K562 (cell line): Measurements from ENCODE around the gene SYTL4. TPM values are rescaled to one million over a fixed set of nuclear protein-coding genes. Genes with fewer than 3 reads are reported as not detected.

ENCODE experiments used
- ATAC-seq: fragments of 200-7000 bp; cut with Tn5 transposase; 3 replicates; pipeline ENCODE4 v1.9.1; 2020; ENCODE audit warnings: moderate library complexity
- BruUV-seq: library from RNA; stranded (reverse); fragments of 400-500 nt; replicated peaks from 2 replicates; lab custom pipeline; 2021; lab: Mats Ljungman, UMichigan
- CTCF ChIA-PET: fragments of 300-600 bp; formaldehyde crosslinking; extraction: SDS; loops from one replicate; lab custom pipeline; 2021; ENCODE audit warnings: low intra/inter-chr PET ratio; lab: Yijun Ruan, JAX
- POLR2A ChIA-PET: fragments of 300-600, 350-650 bp; sonication (Branson Sonifier 250); formaldehyde crosslinking; extraction: SDS; loops from one replicate; lab custom pipeline; 2021; ENCODE audit warnings: antibody characterized with exemption, inconsistent platforms; lab: Yijun Ruan, JAX
- DNase-seq, 4 experiments: peaks; one replicate each; pipeline versions ENCODE4 v3.0.0 to v3.0.0-alpha.2; 2011 to 2018; ENCODE audit warnings: low spot score in 3 of 4, mixed read lengths in 3 of 4; ENCODE audit errors: extremely low read depth in 1 of 4
- FAIRE-seq: peaks from 2 replicates; lab custom pipeline; 2011; peaks lifted over from hg19 to GRCh38; lab: Jason Lieb, UNC
- H2AFZ ChIP-seq: 2 replicates; pipeline ENCODE4 v1.6.0; 2011; ENCODE audit warnings: low read depth, low read length, control low read depth, inconsistent platforms
- H3K27ac ChIP-seq: fragments of 200-600 bp; 3 replicates; pipeline ENCODE4 v1.8.0; 2011; ENCODE audit warnings: low read depth, mild to moderate bottlenecking, control low read depth, inconsistent platforms, low read length, moderate library complexity, mixed read lengths; ENCODE audit errors: extremely low read depth
- H3K27me3 ChIP-seq, 2 experiments: fragments of 300-600 bp in 1 of 2; 2 replicates in 1 of 2; 3 replicates in 1 of 2; pipeline versions ENCODE4 v1.6.0 to v1.8.0; 2011; ENCODE audit warnings: inconsistent platforms in 2 of 2, low read length in 2 of 2, mild to moderate bottlenecking in 1 of 2, mixed read lengths in 1 of 2, moderate library complexity in 1 of 2; ENCODE audit not compliant: control insufficient read depth in 2 of 2, insufficient read depth in 2 of 2
- H3K36me3 ChIP-seq: fragments of 300-600 bp; 3 replicates; pipeline ENCODE4 v1.8.0; 2011; ENCODE audit warnings: mild to moderate bottlenecking, low read length, inconsistent platforms; ENCODE audit not compliant: control insufficient read depth, insufficient read depth
- H3K4me1 ChIP-seq, 2 experiments: fragments of 200-600 bp in 1 of 2; replicated peaks in 1 of 2; 2 replicates in 1 of 2; 3 replicates in 1 of 2; pipeline versions ENCODE4 v1.5.1 to v1.8.0; 2011; ENCODE audit warnings: inconsistent platforms in 2 of 2, low read length in 2 of 2, mild to moderate bottlenecking in 1 of 2, mixed read lengths in 1 of 2, moderate library complexity in 1 of 2; ENCODE audit not compliant: control insufficient read depth in 2 of 2, insufficient read depth in 2 of 2
- H3K4me2 ChIP-seq: 2 replicates; pipeline ENCODE4 v1.6.1; 2011; ENCODE audit warnings: low read length, control low read depth, inconsistent platforms, mixed read lengths; ENCODE audit not compliant: insufficient read depth
- H3K4me3 ChIP-seq: fragments of 200-600 bp; sonication (generic), shearing (Covaris generic); 2 replicates; pipeline ENCODE4 v1.5.1; 2016; ENCODE audit warnings: control low read depth, inconsistent platforms
- H3K79me2 ChIP-seq: fragments of 200-600 bp; 3 replicates; pipeline ENCODE4 v1.8.0; 2011; ENCODE audit warnings: low read length, inconsistent platforms; ENCODE audit not compliant: control insufficient read depth, insufficient read depth
- H3K9ac ChIP-seq, 2 experiments: 2 replicates each; pipeline versions ENCODE4 v1.6.0 to v1.6.1; 2011; ENCODE audit warnings: low read depth in 2 of 2, low read length in 2 of 2, control low read depth in 1 of 2, inconsistent platforms in 1 of 2, mild to moderate bottlenecking in 1 of 2, mixed read lengths in 1 of 2; ENCODE audit not compliant: insufficient read depth in 1 of 2
- H3K9me1 ChIP-seq: one replicate; pipeline ENCODE4 v1.6.0; 2011; ENCODE audit warnings: inconsistent platforms, mild to moderate bottlenecking, low read length, moderate library complexity; ENCODE audit not compliant: control insufficient read depth, insufficient read depth
- H3K9me3 ChIP-seq: replicated peaks from 2 replicates; pipeline ENCODE4 v1.5.1; 2011; ENCODE audit warnings: low read depth, low read length, inconsistent platforms; ENCODE audit not compliant: control insufficient read depth, insufficient read depth
- H4K20me1 ChIP-seq: replicated peaks from 2 replicates; pipeline ENCODE4 v1.6.1; 2011; ENCODE audit warnings: low read length, inconsistent platforms, mixed read lengths; ENCODE audit not compliant: control insufficient read depth, insufficient read depth
- BRF1 ChIP-seq: IDR thresholded peaks from 3 replicates; pipeline ENCODE4 v1.6.1; 2011; ENCODE audit warnings: borderline replicate concordance, mild to moderate bottlenecking; ENCODE audit not compliant: insufficient read length; ENCODE audit errors: extremely low read depth
- ELF2 ChIP-seq: fragments of 250-450 bp; sonication (Bioruptor Pico); IDR thresholded peaks from 2 replicates; pipeline ENCODE4 v1.5.0; 2021; ENCODE audit warnings: mild to moderate bottlenecking
- FOS ChIP-seq: IDR thresholded peaks from 3 replicates; pipeline ENCODE4 v1.6.1; 2011; ENCODE audit not compliant: insufficient read length; ENCODE audit errors: extremely low read depth
- FOXK2 ChIP-seq, 2 experiments: fragments of 450-650 bp; IDR thresholded peaks in 1 of 2; conservative IDR thresholded peaks in 1 of 2; 2 replicates each; pipeline ENCODE4 v1.6.1; 2016; ENCODE audit warnings: low read depth in 2 of 2, mild to moderate bottlenecking in 1 of 2
- MTA2 ChIP-seq: fragments of 450-650 bp; IDR thresholded peaks from 2 replicates; pipeline ENCODE4 v1.6.1; 2016; ENCODE audit warnings: low read depth
- PYGO2 ChIP-seq: fragments of 450-650 bp; IDR thresholded peaks from 2 replicates; pipeline ENCODE4 v1.6.1; 2016; ENCODE audit warnings: mild to moderate bottlenecking, missing genetic modification characterization, moderate library complexity, missing compliant biosample characterization
- THRAP3 ChIP-seq: fragments of 450-650 bp; IDR thresholded peaks from 2 replicates; pipeline ENCODE4 v1.6.1; 2016; ENCODE audit warnings: mild to moderate bottlenecking, inconsistent platforms, borderline replicate concordance
- XRCC3 ChIP-seq: fragments of 450-650 bp; IDR thresholded peaks from 2 replicates; pipeline ENCODE4 v1.6.1; 2017; ENCODE audit warnings: mild to moderate bottlenecking, moderate library complexity
- ZEB2 ChIP-seq: fragments of 450-650 bp; IDR thresholded peaks from 2 replicates; pipeline ENCODE4 v1.6.1; 2016
- ZNF347 ChIP-seq: fragments of 450-650 bp; formaldehyde crosslinking; IDR thresholded peaks from 2 replicates; pipeline ENCODE4 v1.4.0; 2020; ENCODE audit warnings: low read depth, mild to moderate bottlenecking, moderate library complexity
- ZNF583 ChIP-seq: fragments of 250-450 bp; sonication (Bioruptor Pico); IDR thresholded peaks from 2 replicates; pipeline ENCODE4 v1.4.0; 2020
- ZSCAN32 ChIP-seq: fragments of 450-650 bp; formaldehyde crosslinking; IDR thresholded peaks from 2 replicates; pipeline ENCODE4 v1.4.0; 2020; ENCODE audit warnings: mild to moderate bottlenecking, moderate library complexity
- WGBS: fragments of 100-300 bp; shearing (Covaris generic); methylation state at CpG from one replicate; pipeline ENCODE4 v1.1.6; 2016; ENCODE audit warnings: low coverage, mixed read lengths; ENCODE audit not compliant: insufficient coverage; ENCODE audit errors: missing lambda C conversion rate; 5-methylcytosine and 5-hydroxymethylcytosine counted together
- in situ Hi-C: fragments of 300-500 bp; cut with MboI; formaldehyde crosslinking; loops from 4 replicates; pipeline ENCODE4 v1.15.0; 2018; ENCODE audit warnings: inconsistent platforms, mixed read lengths
- intact Hi-C: fragments of 100-400 bp; cut with micrococcal nuclease; formaldehyde crosslinking; loops from 2 replicates; pipeline ENCODE4 v1.14.2; 2022
- polyA plus RNA-seq, 8 experiments: library from polyadenylated mRNA; depleted of rRNA in 4 of 8; stranded (reverse) in 5 of 8; unstranded in 3 of 8; fragments of >200 nt; fragmentation: Nextera tagmentation in 2 of 8; fragmentation: Illumina TruSeq in 1 of 8; extraction: Ambion mirVana in 2 of 8; extraction: Trizol in 1 of 8; gene quantifications; 2 replicates each; pipeline versions ENCODE4 v1.2.1 to v1.2.3, GENCODE V29; 2011 to 2014; ENCODE audit warnings: inconsistent platforms in 1 of 8, missing spikeins in 1 of 8
- total RNA-seq, 7 experiments: library from RNA; depleted of rRNA in 6 of 7; stranded (reverse); fragments of >200 nt in 6 of 7; fragmentation: Illumina TruSeq in 2 of 7; extraction: Trizol in 2 of 7; gene quantifications; 2 replicates each; pipeline versions ENCODE4 v1.2.1 to v1.2.3, GENCODE V29; 2011 to 2021; ENCODE audit warnings: low replicate concordance in 1 of 7
- TF ChIP-seq, protein P1 (sequence below), 2 experiments: IDR thresholded peaks; 2 replicates each; pipeline ENCODE4 v1.6.1; 2012; ENCODE audit warnings: improper control_type of control experiment in 2 of 2, low read depth in 2 of 2, low read length in 2 of 2, borderline replicate concordance in 1 of 2

The SYTL4 gene
- total and polyA plus RNA-seq, 9 of the 15 experiments (the other 6 are each of a cell fraction or from before 2014, with no cell fraction given): 0.65 to 9.0 (median 1.5) TPM

DNA sequence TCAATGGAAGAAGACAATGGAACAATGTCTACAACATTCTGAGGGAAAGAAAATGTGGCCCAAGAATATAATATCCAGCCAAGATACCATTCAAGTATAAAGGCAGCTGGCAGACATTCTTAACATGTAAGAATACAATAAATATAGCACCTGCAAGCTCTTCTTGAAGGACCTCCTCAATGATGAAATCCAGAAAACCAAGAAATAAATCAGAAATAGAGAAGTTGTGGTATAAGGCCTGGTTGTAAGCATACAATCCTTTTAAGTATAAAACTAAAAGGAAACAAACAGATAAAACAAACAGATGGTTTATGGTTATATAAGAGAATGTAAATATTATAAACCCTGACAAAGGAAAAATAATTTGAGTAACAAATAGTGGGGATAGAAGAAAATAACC is 33.4 kb downstream of the SYTL4 start (continued):
- TF ChIP-seq ZSCAN32 (CRISPR knock-in tag) (no peak), PYGO2 (tag) (no peak)
- TF ChIP-seq, all 486 proteins: peak for 0

DNA sequence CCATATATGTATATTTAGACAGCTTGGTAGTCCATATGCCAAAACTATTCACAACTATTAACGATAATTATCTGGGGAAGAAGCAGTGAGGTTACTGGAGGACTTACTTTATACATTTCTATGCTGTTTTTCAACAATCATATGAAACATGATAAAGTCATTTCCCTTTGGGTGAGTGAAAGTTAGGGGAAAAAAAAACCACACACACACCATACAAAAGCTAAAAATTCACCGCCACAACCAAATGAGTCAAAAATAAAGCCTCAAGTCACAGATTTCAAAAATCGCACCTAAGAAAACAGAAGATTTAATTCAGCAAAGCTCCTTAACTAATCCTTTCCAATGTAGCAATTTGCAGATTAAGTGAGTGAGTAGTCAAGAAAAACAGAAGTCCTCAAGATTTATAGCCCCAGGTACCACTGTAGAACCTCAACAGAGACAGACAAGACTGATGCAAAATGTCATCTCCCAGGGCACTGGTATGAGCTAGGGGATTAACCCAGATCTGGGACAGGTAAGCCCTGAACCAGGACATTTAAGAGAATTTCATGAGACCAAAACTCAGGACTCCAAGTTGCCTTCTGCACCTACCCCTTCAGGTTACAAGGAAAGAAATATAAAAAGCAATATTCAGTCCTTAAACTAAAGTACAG is 35.1 kb downstream of the SYTL4 start:
- intact Hi-C loops: no loop called here
- CTCF ChIA-PET: no interaction called here
- Histone ChIP-seq H3K4me1 (no peaks in the 10 kb centered on the region), H3K79me2 (no peaks in the 10 kb centered on the region), H3K9ac (no peak overlapping the region), H3K4me2 (no peak overlapping the region), H4K20me1 (no peaks in the 10 kb centered on the region), H3K36me3 (no peaks in the 10 kb centered on the region), H3K27ac (no peak overlapping the region), H3K9me3 (no peaks in the 10 kb centered on the region), H3K9me1 (no peaks in the 10 kb centered on the region), H2AFZ (no peak overlapping the region), H3K4me3 (no peak overlapping the region), H3K27me3 (no peaks in the 10 kb centered on the region)
- WGBS: 0% methylated on average over 2 of the region's 3 CpGs
- no peak for FAIRE-seq
- no peak for DNase-seq
- ATAC-seq: no peak
- in situ Hi-C loops: loop anchor here (25.0 kb wide), 1 partner anchor 490 kb away; no protein-coding TSS in a partner anchor
- POLR2A ChIA-PET: interaction anchor here (0.6 kb wide), 2 partner anchors 127 to 1878 kb away, joined by 3 to 4 read pairs; no protein-coding TSS in a partner anchor
- no TSS peak for BruUV-seq
- no peak for TF ChIP-seq THRAP3
- TF ChIP-seq BRF1: no peak
- no peak for TF ChIP-seq XRCC3
- no peak for TF ChIP-seq FOXK2 (conservative IDR thresholded peaks at IDR 0.05 in 1 of 2, IDR thresholded peaks at IDR 0.05 in 1 of 2; ENCODE audit: low read depth in 2 of 2)
- no peak for TF ChIP-seq ELF2 (CRISPR knock-in tag)
- no peak for TF ChIP-seq ZNF583 (CRISPR knock-in tag)
- no peak for TF ChIP-seq ZNF347 (CRISPR knock-in tag)
- TF ChIP-seq FOS: no peak
- TF ChIP-seq, protein P1, sequence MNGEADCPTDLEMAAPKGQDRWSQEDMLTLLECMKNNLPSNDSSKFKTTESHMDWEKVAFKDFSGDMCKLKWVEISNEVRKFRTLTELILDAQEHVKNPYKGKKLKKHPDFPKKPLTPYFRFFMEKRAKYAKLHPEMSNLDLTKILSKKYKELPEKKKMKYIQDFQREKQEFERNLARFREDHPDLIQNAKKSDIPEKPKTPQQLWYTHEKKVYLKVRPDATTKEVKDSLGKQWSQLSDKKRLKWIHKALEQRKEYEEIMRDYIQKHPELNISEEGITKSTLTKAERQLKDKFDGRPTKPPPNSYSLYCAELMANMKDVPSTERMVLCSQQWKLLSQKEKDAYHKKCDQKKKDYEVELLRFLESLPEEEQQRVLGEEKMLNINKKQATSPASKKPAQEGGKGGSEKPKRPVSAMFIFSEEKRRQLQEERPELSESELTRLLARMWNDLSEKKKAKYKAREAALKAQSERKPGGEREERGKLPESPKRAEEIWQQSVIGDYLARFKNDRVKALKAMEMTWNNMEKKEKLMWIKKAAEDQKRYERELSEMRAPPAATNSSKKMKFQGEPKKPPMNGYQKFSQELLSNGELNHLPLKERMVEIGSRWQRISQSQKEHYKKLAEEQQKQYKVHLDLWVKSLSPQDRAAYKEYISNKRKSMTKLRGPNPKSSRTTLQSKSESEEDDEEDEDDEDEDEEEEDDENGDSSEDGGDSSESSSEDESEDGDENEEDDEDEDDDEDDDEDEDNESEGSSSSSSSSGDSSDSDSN (IDR thresholded peaks at IDR 0.05; ENCODE audit: borderline replicate concordance in 1 of 2, low read depth in 2 of 2, low read length in 2 of 2): no peak
- no peak for TF ChIP-seq MTA2
- no peak for TF ChIP-seq ZEB2
